Kidney capillary endothelial cell (primary cell): ENCODE results near the gene MCHR1.
"Not testable (repeated sequence)": the region's sequence is repeated elsewhere in the genome, so short reads cannot be mapped to it uniquely, and the experiment has no call there.

Experiments
- DNase-seq: peaks from one replicate; pipeline ENCODE4 v3.0.0-alpha.2; 2018; ENCODE audit warnings: low spot score

The MCHR1 gene

DNA sequence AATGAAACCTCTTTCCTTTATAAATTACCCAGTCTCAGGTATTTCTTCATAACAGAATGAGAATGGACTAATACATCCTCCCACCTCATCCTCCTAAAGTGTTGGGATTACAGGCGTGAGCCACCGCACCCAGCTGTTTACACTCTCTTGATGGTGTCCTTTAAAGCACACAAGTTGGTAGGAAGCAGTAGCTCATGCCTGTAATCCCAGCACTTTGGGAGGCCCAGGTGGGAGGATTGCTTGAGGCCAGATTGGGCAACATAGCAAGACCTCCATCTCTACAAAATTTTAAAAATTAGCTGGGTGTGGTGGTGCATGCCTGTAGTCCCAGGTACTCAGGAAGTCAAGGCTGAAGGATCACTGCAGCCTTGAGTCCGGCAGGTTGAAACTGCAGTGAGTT is 23.3 kb upstream of the MCHR1 start:
- DNase-seq: not testable (repeated sequence)

DNA sequence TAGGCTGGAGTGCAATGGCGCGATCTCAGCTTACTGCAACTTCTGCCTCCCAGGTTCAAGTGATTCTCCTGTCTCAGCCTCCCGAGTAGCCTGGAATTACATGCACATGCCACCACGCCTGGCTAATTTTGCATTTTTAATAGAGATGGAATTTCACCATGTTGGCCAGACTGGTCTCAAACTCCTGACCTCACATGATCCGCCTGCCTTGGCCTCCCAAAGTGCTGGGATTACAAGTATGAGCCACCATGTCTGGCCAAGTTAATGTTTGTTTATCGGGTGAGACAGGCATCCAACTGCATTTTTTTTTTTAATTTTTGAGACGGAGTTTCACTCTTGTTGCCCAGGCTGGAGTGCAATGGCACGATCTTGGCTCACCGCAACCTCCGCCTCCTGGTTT is 22.6 kb upstream of the MCHR1 start:
- DNase-seq: not testable (repeated sequence)

DNA sequence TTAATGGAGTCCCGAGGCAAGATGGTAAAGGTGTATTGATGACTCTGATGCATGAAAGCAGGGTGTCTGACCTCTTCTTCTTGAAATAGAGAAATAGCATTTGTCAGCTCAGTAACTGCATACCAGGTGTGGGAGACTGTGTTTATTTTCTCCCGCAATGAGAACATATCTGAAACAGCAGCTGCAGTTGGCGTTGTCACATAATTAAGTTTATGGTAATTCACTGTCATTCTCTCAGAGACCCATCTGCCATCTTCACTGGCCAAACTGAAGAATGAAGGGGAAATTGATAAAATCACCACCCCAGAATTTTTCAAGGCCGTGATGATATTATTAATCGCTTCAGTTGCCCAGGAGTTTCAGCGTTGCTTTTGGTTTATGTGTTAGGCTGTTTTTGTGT is 20.1 kb upstream of the MCHR1 start:
- no peak for DNase-seq

DNA sequence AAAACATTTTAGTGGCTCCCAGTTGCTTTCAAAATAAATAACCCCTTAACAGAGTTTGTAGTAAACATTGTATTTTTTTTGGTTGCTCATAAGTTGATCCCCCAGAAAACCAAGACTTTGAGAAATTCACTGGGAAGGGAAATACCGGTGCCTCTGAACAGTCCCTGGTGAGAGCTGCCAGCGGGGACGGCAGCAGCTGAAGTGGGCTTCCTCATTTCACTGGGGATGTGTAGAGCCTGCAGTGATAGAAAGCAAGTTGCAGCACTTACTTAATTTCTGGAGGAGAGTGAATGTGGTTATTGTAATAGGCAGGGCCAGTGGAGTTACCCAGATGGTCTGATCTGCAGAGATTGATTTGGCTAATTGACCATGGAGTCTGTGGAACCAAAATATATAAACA is 18.6 kb upstream of the MCHR1 start:
- no peak for DNase-seq

DNA sequence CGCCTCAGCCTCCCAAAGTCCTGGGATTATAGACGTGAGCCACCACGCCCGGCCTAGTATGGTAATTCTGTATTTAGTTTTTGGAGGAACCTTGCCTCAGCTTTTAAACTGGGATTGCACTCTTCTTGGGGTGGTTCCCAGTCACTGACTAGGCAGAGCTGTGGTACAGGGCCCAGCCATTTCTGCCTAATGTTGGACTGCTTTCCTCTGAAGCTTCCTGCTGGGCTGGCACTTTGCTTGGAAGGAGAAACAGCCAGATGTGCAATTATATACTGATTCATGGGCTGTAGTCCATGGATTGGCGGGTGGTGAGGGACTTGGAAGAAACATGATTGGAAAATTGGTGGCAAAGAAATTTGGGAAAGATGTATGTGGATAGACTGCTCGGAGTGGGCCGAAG is 17.6 kb upstream of the MCHR1 start:
- DNase-seq: no peak

DNA sequence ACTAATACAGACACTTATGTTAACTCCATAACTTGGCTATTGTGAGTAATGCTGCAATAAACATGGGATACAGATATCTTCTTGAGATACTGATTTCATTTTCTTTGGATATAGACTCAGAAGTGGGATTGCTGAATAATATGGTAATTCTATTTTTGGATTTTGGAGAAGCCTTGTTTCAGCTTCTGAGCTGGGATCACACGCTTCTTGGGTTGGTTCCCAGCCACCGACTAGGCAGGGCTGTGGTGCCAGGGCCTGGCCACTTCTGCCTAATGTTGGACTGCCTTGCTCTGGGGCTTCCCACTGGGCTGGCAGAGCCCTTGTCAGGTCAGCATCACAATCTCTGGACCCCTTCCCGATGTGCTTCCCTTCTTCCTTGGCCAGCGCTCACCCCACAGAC is 14.0 kb upstream of the MCHR1 start:
- DNase-seq: no peak

DNA sequence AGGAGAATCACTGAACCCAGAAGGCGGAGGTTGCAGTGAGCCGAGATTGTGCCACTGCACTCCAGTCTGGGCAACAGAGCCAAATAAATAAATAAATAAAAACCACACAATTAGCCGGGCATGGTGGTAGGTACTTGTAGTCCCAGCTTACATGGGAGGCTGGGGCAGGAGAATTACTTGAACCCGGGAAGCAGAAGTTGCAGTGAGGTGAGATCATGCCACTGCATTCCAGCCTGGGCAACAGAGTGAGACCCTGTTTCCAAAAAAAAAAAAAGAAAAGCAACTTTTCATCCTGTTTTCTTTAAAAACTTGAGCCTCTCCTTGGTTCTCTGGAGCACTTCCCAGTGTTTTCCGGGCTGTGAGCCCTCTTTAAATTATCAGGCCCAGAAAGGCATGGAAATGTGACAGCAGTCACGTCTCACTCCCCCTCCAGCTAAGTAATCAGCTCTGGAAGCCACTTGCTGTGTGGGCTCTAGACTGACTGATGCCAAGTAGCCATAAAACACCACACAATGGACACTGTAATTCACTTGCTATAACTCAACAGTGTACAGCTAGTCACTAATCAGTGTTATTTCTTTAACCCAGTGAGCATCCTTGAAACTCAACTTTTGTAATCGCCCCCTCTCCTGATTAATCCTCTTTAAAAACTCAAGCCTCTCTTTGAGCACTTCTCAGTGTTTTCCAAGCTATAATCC is 13.0 kb upstream of the MCHR1 start:
- no peak for DNase-seq

DNA sequence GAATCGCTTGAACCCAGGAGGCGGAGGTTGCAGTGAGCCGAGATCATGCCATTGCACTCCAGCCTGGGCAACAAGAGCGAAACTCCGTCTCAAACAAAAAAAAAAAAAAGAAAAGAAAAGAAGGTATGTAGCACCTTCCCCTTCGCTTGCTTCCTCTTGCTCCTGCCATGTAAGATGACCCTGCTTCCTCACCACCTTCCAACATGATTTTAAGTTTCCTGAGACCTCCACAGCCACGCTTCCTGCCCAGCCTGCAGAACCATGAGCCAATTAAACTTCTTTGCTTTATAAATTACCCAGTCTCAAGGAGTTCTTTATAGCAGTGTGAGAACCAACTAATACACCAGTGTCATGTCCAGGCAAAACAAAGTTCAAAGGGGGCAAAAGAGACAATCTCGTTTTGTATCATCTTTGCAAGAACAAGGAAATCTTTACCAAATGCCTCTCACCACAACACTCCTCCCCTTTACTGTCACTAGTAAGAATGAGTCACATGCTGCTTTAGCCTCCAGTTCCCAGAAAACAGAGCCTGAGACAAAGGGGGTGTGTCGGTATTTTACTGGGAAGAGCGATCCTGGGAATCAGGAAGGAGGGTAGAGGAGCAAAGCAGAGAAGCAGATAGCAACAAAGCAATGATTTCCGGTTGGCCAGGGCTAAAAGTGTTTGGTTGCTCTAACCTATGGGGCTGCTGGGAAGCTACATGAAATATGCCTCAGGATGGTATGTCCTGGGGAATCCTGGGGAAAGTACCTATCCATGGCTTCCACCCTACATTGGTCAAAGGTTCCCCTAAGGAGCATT is 10.5 kb upstream of the MCHR1 start:
- peak; percentile 63 for DNase-seq

DNA sequence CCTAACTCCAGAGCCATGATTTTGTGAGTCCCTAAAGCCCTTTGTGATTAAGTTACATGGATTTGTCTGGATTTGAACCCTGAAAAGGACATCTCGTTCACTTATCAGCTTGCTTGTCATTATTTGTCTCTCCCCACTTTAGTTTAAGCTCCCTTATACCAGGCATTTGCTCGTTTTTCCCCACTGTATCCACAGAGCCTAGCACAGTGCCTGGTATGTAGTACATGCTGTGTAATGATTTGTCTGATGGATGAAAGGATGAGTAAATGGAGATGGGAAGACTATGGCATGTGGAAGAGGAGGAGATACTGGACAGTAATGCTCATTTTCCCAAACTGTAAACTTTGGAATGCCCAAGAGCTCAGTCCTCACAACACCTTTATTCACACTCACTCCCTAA is 9.2 kb upstream of the MCHR1 start:
- no peak for DNase-seq

DNA sequence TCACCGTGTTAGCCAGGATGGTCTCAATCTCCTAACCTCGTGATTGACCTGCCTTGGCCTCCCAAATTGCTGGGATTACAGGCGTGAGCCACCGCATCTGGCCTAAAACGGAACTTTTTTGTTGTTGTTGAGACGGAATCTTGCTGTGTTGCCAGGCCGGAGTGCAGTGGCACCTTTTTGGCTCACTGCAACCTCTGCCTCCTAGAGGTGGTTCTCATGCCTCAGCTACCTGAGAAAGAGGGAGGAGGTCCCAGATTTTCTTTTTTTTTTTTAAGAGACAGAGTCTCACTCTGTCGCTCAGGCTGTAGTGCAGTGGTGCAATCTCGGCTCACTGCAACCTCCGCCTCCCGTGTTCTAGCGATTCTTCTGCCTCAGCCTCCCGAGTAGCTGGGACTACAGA is 7.9 kb upstream of the MCHR1 start:
- no peak for DNase-seq

DNA sequence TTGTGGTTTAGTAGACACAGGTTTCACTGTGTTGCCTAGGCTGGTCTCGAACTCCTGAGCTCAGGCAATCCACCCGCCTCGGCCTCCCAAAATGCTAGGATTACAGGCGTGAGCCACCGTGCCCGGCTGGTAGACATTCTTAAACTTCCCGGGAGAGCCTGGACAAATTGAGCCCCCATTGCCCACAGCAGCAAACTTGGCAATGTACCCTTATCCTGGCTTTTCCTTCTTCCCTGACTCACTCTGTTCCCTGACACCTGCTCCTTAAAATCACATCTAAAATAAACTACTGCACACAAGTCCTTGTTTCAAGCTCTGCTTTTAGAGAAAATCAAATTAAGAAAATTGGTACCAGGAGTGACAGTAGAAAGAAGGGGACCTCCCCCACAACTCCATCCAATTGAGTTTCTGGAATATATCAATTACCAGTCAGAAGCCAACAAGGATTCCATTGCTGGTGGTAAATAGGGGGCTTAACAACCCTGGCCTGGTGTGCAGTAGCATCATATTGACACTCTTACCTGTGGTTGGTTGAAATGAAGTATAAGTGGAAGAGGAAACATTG is 7.4 kb upstream of the MCHR1 start:
- DNase-seq: no peak

DNA sequence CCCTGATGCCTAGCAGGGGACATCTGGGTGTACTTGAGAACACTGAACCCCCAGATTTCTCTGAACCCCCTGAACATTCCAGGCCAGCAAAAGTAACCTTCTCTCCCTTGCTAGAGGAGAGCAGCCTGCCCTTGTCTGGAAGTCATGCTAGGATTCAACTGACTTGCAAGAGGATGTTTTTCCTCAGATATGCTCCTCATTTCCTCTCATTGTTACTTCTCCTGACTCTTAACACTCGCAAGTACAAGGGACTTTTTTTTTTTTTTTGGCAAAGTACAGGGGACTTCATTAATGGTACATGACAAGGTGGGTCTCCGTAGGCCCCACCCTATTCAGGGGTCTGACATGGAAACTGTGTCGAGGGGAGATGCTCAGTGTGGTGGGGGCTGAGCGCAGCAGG is 6.3 kb upstream of the MCHR1 start:
- DNase-seq: no peak

DNA sequence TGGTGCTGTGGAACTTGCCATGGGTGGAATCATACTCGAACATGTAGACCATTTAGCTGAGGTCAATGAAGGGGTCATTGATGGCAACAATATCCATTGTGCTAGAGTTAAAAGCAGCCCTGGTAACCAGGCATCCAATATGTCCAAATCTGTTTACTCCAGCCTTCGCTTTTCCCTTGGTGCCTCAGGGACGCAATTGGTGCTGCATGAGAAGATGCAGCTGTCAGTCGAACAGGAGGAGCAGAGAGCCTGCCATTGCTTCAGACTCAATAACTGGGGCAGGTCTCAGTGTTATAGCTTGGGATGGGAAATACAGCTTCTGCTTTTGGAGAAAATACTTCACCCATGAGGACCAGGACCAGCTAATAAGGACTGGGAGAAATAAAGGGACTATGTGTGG is 5.0 kb upstream of the MCHR1 start:
- no peak for DNase-seq

DNA sequence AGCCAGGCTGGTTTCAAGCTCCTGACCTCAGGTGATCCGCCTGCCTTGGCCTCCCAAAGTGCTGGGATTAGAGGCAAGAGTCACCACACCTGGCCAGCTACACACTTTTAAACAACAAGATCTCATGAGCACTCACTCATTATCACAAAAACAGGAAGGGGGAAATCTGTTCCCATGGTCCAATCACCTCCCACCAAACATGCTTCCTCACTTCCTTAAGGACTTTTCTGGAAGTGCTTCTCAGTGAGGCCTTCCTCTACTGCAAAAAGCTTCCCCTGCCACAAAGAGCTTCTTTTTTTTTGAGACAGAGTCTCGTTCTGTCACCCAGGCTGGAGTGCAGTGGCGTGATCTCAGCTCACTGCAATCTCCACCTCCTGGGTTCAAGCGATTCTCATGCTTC is 3.1 kb upstream of the MCHR1 start:
- DNase-seq: not testable (repeated sequence)

DNA sequence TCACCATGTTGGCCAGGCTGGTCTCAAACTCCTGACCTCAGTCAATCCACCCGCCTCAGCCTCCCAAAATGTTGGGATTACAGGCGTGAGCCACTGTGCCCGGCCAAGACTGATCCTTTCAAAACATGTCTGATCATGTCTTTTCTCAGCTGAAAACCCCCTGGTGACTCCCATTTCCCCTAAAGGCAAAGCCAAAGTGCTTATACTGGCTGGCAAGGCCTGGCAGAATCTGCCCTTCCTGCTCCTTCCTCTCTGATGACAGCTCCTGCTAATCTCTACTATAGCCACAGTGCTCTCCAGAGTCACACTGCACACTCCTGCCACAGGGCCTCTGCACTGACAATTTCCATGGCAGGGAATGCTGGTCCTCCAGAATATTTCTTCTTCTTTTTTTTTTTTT is 2.6 kb upstream of the MCHR1 start:
- no peak for DNase-seq

DNA sequence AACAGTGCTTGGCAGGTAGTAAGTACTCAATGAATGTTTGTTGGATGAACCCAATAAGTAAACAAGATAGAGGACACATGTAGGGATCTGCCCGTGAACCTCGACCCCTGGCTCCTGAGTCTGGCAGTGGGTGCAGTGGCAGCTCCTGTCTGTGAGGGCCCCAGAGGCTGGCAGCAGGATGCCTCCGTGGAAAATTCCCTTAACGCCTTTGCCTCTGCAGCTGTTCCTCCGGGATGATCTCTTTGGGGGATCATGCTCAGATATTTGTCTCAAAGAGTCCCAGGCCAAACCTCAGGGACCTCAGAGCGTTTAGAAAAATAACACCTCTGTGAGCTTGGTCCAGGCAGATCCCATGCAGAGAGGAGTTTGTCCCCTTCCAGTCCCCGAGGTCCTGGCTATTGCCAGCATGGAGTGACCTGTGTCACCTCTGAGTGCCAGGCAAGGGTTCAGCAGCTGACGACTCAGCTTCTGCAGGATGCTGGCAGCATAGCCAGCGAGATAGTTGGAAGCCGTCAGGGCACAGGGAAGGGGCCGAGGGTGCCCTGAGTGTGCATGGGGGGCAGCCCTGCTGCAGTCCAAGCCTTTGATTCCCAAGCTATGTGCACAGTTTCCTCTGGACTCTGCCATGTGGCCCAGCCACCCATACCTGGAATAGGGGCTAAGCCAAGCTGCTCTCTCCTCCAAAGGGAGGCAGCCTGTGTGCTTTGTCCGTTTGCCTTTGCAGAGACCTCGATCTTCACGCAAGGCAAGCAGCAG is 613 bp upstream of the MCHR1 start:
- DNase-seq: no peak

DNA sequence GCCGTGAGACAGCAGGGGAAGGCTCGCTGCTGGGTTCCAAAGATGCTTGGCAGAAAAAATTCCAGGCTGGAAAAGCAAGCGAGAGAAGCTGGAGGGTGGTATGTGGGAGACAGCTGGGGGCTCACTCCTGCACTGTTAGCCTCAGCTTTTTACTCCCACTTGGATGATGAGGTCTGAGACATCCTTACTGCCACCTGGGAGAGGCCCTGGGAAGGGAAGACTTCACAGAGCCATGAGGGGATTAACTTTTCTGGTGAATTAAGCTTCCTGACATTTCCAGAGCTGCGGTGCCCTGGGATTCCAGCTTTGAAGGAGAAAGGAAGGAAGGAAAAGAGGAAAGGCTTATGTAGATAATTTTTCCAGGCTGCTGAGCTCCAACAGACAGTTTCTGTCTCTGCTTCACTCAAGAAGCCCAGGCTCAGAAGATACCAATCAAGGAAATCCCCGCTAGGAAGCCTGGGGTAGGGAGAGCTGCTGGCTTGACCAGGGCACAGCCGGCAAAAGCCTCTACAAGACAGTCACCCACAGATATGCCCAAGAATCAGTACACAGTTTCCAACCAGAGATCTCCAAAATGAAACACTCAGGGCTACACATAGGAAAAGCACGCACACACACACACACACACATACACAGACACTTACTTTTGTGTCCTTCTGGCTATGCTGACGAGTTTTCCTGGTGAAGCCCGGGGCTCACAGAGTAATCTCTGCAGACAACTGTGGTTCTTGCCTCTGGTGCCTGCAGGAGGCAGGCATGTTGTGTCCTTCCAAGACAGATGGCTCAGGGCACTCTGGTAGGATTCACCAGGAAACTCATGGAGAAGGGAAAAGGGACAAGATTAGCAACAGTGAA is 907 bp downstream of the MCHR1 start:
- DNase-seq: peak; percentile 21

DNA sequence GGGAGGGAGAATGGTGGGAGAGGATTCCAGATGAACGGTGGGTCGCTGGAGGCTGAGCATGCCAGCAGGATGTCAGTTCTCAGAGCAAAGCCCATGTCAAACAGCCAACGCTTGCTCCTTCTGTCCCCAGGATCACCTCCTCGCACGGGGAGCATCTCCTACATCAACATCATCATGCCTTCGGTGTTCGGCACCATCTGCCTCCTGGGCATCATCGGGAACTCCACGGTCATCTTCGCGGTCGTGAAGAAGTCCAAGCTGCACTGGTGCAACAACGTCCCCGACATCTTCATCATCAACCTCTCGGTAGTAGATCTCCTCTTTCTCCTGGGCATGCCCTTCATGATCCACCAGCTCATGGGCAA is 1.5 kb downstream of the MCHR1 start:
- no peak for DNase-seq

DNA sequence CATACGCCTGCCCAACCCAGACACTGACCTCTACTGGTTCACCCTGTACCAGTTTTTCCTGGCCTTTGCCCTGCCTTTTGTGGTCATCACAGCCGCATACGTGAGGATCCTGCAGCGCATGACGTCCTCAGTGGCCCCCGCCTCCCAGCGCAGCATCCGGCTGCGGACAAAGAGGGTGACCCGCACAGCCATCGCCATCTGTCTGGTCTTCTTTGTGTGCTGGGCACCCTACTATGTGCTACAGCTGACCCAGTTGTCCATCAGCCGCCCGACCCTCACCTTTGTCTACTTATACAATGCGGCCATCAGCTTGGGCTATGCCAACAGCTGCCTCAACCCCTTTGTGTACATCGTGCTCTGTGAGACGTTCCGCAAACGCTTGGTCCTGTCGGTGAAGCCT is 2.2 kb downstream of the MCHR1 start:
- no peak for DNase-seq

DNA sequence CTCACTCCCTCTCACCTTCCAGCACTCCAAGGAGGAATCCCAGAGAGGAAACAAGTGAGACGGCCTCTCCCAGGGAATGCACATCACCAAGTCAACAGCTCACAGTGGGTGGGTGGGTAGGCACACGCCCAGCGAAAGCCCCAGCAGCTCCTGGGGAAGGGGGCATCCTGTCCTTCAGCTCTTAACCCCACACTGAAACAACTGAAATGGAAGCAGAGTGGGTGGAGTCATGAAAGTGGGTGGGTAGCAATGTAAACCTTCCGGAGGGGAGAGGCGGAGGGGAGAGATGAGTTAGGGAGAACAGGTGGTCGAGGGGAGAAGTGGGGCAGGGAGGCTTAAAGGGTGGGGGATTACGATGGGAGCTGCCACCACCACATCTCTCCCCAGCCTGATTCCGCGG is 5.4 kb downstream of the MCHR1 start:
- DNase-seq: no peak

DNA sequence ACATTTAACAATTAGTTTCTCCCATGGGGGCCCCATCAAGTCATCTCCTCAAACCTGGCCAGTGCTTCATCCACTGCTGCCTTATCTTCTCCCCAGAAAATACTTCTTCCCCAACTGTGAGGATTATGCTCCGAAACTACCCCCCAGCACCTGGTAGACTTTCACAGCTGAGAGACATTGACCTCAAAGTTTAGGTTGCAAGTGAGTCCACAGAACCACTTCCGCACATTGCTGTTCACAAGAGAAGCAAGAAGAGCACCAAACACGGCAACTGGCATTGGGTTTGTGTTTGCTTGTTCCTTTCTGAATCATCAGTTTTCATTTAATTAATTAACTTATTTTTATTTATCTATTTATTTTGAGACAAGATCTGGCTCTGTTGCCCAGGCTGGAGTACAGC is 6.1 kb downstream of the MCHR1 start:
- no peak for DNase-seq

DNA sequence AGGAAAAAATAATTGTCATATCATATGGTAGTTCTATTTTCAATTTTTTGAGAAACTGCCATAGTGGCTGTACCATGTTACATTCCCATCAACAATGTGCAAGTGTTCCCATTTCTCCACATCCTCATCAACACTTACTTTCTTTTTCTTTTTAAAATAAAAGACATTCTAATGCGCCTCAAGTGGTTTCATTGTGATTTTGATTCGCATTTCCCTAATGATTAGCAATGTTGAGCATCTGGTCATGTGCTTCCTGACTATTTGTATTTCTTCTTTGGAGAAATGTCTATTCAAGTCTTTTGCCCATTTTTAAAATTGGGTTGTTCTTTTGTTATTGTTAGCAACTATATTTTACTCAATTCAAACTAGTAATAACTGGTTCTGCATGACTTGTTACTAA is 8.4 kb downstream of the MCHR1 start:
- DNase-seq: no peak
